Measurements from ENCODE around the gene GALK1. TPM values are rescaled to one million over a fixed set of nuclear protein-coding genes. Genes with fewer than 3 reads are reported as not detected.

GALK1 gene
- total and polyA plus RNA-seq, 9 of the 15 experiments (the other 6 are each of a cell fraction or from before 2014, with no cell fraction given), result 0.45 to 51.6 (median 17.4) TPM

DNA sequence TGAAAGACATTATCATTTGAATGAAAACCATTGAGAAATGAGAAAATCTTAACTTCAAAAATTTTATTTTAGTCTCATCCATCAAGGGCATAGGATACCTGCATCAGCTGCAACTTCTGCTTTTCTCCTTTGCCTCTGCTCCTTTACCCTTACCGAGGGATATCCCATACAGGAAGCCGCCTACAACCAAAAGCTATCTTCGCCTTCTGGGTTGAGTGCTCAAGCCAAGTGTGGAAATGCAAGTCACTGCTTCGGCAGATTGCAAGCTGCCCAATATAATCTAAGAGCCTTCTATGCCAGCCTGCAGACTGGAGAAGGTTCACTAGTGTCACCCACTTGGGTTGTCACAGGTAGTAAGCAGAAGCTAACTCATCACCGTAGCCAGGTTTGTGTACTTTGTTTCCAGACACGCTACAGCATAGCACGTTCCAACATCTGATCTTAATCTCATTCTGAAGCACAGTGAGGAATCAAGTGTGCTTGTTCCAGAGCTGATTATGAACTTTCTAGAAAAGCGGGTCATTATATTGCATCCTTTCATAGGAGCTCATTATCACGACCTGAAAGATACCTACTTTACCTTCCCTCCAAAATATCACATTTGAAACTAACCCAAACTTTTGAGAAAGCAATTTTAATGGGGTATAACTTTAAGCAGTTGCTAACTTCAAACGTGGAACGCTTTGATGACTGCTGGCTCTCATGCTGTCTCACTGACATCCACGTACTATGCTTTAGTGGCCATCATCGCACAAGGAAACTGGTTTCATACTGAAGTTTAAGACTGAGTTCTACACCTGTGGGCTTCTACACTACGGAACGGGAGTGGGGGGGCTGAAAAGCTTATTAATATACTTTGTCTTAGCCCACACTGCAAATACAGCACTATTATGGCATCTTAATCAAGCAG is 11.6 kb upstream of the GALK1 start:
- H3K79me2 ChIP-seq (ENCODE audit: control insufficient read depth, insufficient read depth, low read length), result peaks cover 35% of the 10 kb centered on the region
- H3K4me3 ChIP-seq, result peak overlapping the region; percentile 85
- FAIRE-seq, result peak; percentile 78
- in situ Hi-C loops (cut with MboI) (loop anchor here (10.0 kb wide), 1 partner anchor 228 kb away; the partner anchor contains the start of gene CDK3), intact Hi-C loops (cut with micrococcal nuclease) (loop anchor here (5.0 kb wide), 1 partner anchor 71 kb away; no protein-coding TSS in a partner anchor)
- no peak overlapping the region for H2AFZ ChIP-seq (ENCODE audit: low read depth, low read length)
- H3K4me1 ChIP-seq (replicated peaks in 1 of 2; ENCODE audit: control insufficient read depth in 2 of 2, insufficient read depth in 2 of 2, low read length in 2 of 2), result peaks cover 3 to 7% of the 10 kb centered on the region in 2 experiments; a peak in 4 of 5 replicates
- peak; percentile 19 for ATAC-seq
- 26% methylated on average over 15 of the region's 15 CpGs for WGBS (ENCODE audit: insufficient coverage, low coverage, missing lambda C conversion rate)
- no peaks in the 10 kb centered on the region for H3K9me1 ChIP-seq (ENCODE audit: control insufficient read depth, insufficient read depth, low read length)
- H3K27me3 ChIP-seq (ENCODE audit: control insufficient read depth in 2 of 2, insufficient read depth in 2 of 2, low read length in 2 of 2), result no peaks in the 10 kb centered on the region
- peak overlapping the region; percentile 35 for H3K27ac ChIP-seq (ENCODE audit: extremely low read depth, low read depth, low read length)
- H3K9ac ChIP-seq (ENCODE audit: insufficient read depth in 1 of 2, low read depth in 2 of 2, low read length in 2 of 2), result peak overlapping the region in 1 of 2 experiments; percentile 94; a peak in 2 of 4 replicates
- ChIA-PET CTCF (ENCODE audit: low intra/inter-chr PET ratio) (no interaction called here), POLR2A (interaction anchor here (0.6 to 11.1 kb wide), 45 partner anchors 7 to 578 kb away, joined by 3 to 464 read pairs (median 5); partner anchors contain the start of genes CDK3, GALK1, SMIM5 and SRP68)
- H4K20me1 ChIP-seq (replicated peaks; ENCODE audit: control insufficient read depth, insufficient read depth, low read length), result peaks cover 42% of the 10 kb centered on the region
- no peaks in the 10 kb centered on the region for H3K9me3 ChIP-seq (replicated peaks; ENCODE audit: control insufficient read depth, insufficient read depth, low read depth, low read length)
- DNase-seq (ENCODE audit: extremely low read depth in 1 of 4, low spot score in 3 of 4), result peak in 1 of 4 experiments; percentile 59
- H3K4me2 ChIP-seq (ENCODE audit: insufficient read depth, low read length), result peak overlapping the region; percentile 86
- H3K36me3 ChIP-seq (ENCODE audit: control insufficient read depth, insufficient read depth, low read length), result peaks cover 31% of the 10 kb centered on the region
- BruUV-seq (replicated peaks), result no TSS peak
- TF ChIP-seq STAG1 (CRISPR knock-in tag; IDR thresholded peaks at IDR 0.05; ENCODE audit: borderline replicate concordance) (no peak), SMAD4 (CRISPR knock-in tag; conservative IDR thresholded peaks at IDR 0.05) (no peak), RHOXF2B (CRISPR knock-in tag; conservative IDR thresholded peaks at IDR 0.05) (0 out of 2 replicates have a peak, but pooled peaks have one; percentile 2), KLF13 (tag; IDR thresholded peaks at IDR 0.05; ENCODE audit: borderline replicate concordance, low read depth) (no peak), SAFB2 (IDR thresholded peaks at IDR 0.05; ENCODE audit: borderline replicate concordance, low read depth, low read length, severe bottlenecking) (no peak), HSF4 (CRISPR knock-in tag; IDR thresholded peaks at IDR 0.05; ENCODE audit: borderline replicate concordance) (no peak), ILF3 (IDR thresholded peaks at IDR 0.05; ENCODE audit: borderline replicate concordance) (peak; percentile 90; the same call in 1 of the 2 replicates), ZNF764 (CRISPR knock-in tag; IDR thresholded peaks at IDR 0.05; ENCODE audit: low read depth) (peak; percentile 76), HNRNPL (IDR thresholded peaks at IDR 0.05; ENCODE audit: low read depth, low read length) (no peak), SP1 (CRISPR knock-in tag; IDR thresholded peaks at IDR 0.05) (peak; percentile 69; the same call in 1 of the 2 replicates), VEZF1 (CRISPR knock-in tag; IDR thresholded peaks at IDR 0.05) (peak; percentile 42)
- TF ChIP-seq, protein P1, sequence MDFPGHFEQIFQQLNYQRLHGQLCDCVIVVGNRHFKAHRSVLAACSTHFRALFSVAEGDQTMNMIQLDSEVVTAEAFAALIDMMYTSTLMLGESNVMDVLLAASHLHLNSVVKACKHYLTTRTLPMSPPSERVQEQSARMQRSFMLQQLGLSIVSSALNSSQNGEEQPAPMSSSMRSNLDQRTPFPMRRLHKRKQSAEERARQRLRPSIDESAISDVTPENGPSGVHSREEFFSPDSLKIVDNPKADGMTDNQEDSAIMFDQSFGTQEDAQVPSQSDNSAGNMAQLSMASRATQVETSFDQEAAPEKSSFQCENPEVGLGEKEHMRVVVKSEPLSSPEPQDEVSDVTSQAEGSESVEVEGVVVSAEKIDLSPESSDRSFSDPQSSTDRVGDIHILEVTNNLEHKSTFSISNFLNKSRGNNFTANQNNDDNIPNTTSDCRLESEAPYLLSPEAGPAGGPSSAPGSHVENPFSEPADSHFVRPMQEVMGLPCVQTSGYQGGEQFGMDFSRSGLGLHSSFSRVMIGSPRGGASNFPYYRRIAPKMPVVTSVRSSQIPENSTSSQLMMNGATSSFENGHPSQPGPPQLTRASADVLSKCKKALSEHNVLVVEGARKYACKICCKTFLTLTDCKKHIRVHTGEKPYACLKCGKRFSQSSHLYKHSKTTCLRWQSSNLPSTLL (IDR thresholded peaks at IDR 0.05), result no peak; the same call in 1 of the 2 replicates
- TF ChIP-seq, protein P2, sequence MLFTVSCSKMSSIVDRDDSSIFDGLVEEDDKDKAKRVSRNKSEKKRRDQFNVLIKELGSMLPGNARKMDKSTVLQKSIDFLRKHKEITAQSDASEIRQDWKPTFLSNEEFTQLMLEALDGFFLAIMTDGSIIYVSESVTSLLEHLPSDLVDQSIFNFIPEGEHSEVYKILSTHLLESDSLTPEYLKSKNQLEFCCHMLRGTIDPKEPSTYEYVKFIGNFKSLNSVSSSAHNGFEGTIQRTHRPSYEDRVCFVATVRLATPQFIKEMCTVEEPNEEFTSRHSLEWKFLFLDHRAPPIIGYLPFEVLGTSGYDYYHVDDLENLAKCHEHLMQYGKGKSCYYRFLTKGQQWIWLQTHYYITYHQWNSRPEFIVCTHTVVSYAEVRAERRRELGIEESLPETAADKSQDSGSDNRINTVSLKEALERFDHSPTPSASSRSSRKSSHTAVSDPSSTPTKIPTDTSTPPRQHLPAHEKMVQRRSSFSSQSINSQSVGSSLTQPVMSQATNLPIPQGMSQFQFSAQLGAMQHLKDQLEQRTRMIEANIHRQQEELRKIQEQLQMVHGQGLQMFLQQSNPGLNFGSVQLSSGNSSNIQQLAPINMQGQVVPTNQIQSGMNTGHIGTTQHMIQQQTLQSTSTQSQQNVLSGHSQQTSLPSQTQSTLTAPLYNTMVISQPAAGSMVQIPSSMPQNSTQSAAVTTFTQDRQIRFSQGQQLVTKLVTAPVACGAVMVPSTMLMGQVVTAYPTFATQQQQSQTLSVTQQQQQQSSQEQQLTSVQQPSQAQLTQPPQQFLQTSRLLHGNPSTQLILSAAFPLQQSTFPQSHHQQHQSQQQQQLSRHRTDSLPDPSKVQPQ (CRISPR knock-in tag; IDR thresholded peaks at IDR 0.05; ENCODE audit: borderline replicate concordance), result no peak

All from K562 (cell line).